Measurements from ENCODE around the gene VWA3B.
"Not testable (repeated sequence)": the region's sequence is repeated elsewhere in the genome, so short reads cannot be mapped to it uniquely, and the experiment has no call there.

The VWA3B gene

DNA sequence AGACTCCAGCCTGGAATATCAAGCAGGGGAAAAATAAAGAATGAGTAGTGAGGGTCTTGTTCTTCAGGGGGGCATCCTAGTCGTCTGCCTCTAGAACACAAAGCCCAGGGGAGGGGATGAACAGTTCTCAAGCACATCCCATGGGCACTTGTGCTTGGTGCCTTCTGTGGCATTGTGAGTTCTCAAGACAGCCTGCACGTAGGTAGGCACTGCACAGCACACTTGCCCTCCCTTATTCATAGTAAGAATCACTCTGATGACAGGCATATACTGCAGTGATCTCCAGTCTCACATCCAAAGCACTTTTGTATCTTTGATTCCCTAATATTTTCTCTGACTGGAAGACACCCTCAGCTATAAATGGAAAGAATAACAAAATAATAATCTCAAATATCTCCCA is 154.6 kb downstream of the VWA3B start:
- DNase-seq (ENCODE audit: low read depth in 2 of 2, low spot score in 1 of 2): no peak

DNA sequence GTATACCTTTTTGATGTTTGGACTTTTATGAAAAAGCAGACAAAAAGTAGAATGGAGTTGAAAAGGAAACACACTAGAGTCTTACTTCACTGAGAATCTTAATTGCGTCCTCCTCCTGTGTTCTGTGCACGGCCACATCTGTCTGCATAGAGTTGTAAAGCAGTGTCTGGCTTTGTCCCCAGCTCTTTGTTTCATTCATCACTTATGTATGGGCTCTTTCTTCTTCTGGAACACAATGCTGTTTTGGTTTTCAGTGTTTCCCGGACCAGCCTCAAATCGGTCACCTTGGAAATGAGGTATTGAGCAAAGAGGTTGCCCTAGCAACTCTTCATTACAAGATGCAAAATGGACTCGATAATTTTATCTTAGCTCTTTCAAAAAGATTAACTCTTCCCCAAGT is 155.0 kb downstream of the VWA3B start:
- no peak for DNase-seq (ENCODE audit: low read depth in 2 of 2, low spot score in 1 of 2)

DNA sequence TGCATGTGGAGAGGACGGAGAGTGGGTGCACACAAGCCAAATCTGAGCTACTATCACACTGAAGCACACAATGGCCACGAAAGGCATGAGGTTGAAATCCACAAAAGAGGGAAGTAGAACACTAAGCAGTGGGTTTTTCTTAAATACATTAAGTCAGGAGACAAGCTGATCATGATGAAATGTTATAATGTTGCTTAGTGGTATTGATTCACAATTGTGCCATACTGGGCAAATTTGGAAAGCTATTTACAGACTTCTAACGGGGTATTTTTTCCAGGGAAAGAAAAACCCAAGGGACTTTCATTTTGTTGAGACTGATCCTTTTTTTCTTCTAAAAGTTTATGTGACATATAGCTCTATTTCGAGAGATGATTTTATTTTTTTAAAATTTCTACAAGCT is 158.5 kb downstream of the VWA3B start:
- no peak for DNase-seq (ENCODE audit: low read depth in 2 of 2, low spot score in 1 of 2)

DNA sequence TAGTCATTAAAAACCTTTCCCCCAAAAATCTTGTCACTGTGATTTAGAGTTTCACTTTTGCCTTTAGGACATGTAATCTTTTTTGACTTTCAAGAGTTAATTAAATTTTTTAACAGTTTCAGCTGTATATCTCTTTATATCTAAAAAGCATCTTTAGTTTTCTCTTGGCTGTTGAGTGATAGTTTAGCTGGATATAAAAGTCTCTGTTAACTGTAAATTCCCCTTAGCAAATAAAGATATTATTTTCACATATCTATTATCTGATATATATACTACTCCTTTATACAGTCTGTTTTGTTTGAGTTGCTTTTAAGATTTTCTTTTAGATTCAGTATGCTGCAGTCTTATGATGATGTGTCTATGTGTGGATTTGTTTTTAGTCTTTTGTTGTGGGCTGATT is 160.4 kb downstream of the VWA3B start:
- DNase-seq (ENCODE audit: low read depth in 2 of 2, low spot score in 1 of 2): no peak

DNA sequence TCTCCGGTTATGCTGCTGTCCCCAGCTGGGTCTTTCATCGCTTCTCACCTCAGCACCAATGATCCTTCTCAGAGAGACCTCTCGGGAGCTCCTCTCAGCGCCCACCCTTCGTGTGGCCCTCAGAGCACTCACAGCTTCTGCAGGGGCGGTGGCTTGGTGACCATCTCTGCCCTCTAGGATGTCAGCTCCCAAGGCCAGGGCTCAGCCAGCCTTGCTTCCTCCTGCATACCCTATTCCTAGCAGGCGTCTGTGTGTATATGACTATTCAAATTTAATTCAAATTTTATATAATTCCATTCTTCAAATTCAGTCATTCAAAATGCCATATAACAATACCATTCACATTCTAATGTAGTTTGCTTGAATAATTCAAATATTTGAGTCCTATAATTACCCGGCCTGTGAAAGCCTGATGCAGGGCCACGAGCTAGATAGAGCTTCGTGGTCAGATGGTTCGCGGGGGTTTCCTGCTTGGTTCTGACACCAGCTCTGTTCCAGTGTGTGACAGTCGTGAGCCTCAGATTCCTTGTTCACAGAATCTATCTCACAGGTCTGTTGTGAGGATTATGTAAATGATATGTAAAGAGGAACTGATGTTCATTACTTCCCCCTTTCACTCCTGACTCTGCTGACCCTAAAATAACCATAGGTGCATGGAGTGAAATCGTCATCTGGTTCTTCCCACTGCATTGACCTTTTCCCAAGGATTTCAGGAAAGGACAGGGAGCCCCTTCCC is 165.2 kb downstream of the VWA3B start:
- no peak for DNase-seq (ENCODE audit: low read depth in 2 of 2, low spot score in 1 of 2)

DNA sequence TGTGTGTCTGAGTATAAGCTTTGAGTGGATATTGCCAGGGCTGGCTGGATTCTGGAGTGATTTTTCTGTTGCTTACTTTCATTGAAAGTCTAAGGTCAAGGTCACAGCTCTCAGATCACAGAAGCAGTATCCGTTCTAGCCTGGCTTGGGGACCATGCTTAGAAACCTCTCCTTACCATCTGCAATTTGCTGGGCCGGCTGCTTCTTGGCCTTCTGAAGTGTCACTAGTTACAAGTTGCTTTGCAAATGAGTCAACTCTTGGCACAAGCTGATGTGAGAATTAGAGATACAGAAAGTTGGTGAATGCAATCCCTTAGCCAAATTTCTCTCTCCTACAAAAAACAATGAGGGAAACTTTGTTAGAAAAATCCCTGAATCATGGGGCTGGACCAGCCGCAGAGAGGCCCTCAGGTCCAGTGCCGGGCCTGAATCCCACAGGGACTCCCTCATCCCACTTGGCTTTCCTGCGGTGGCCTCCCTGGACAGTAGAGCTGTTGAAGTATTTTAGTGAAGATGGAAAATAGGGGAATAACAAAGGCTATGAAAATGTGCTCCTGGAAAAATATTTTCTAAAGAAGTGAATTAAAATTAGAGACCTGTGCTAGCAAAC is 166.6 kb downstream of the VWA3B start:
- no peak for DNase-seq (ENCODE audit: low read depth in 2 of 2, low spot score in 1 of 2)

DNA sequence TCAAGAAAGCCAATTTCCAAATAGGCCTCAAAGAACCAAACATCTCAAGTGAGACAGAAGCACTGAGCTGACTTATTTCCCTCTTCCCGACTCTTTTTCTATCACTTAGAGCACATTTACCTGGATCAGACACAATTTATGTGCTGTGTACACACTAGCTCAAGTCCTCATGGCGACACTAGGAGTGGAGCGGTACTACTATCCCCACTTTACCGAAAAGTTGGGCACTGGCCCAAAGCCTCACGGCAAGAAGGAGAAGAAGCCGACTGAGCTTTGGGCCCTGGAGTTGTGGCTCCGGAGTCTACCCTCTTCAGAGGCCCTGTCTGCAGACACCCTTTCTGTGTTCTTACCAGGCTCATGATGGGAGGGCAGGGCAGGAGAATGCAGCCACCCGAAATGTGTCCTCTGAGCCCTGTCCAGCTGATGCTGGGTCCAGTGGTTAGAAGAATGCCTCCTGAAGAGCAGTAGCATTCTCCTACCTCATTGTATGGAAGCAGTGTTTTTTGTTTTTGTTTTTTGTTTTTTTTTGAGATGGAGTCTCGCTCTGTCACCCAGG is 167.6 kb downstream of the VWA3B start:
- no peak for DNase-seq (ENCODE audit: low read depth in 2 of 2, low spot score in 1 of 2)

DNA sequence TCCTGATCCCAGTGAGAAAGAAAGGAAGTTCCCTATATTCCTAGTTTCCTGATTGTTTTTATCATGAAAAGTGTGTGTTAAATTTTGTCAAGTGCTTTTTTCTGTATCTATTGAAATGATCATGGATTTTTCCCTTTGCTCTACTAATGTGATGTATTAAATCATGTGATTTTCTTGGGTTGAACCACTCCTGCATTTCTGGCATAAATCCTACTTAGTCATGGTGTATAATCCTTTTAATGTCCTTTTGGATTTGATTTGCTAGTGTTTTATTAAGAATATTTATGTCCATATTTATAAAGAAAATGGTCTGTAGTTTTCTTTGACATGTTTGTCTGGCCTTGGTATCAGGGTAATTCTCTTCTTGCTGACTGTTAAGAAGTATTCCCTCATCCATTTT is 171.9 kb downstream of the VWA3B start:
- no peak for DNase-seq (ENCODE audit: low read depth in 2 of 2, low spot score in 1 of 2)

DNA sequence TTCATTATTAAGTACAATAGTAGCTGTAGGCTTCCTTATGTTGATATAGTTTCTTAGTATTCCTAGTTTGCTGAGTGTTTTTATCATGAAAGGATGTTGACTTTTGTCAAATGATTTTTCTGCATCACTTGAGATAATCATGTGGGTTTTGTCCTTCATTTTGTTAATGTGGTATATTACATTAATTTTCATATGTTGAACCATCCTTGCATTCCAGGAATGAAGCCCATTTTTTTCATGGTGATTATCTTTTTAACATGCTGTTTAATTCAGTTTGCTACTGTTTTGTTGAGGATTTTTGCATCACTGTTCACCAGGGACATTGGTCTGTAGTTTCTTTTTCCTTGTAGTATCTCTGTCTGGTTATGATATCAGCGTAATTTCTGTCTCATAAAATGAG is 176.4 kb downstream of the VWA3B start:
- DNase-seq (ENCODE audit: low read depth in 2 of 2, low spot score in 1 of 2): no peak

DNA sequence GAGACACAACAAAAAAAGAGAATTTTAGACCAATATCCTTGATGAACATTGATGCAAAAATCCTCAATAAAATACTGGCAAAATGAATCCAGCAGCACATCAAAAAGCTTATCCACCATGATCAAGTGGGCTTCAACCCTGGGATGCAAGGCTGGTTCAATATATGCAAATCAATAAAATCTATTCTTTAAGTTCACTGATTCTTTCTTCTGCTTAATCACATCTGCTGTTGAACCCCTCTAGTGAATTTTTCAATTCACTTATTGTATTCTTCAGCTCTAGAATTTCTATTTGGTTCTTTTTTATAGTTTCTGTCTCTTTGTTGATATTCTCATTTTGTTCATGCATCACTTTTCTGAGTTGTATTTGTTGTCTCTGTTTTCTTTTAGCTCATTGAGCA is 181.3 kb downstream of the VWA3B start:
- DNase-seq (ENCODE audit: low read depth in 2 of 2, low spot score in 1 of 2): not testable (repeated sequence)

DNA sequence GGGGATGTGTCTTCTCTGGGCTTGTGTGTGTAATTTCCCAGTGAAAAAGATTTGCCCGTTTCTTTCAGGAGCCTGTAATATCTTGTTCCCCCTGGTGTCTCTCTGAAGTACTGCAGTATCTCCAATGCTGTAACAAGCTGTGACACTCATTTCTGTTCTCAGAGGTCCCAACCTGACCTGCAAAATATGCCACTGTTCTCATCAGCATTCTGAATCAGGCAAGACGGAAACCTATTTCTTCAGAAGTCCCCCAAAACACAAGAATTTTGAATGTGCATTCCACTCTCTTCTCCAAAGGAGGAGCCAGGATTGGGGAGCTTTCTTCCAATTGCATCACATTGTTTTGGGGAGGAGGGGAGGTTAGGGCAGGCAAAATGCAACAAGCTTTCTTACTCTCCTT is 182.3 kb downstream of the VWA3B start:
- no peak for DNase-seq (ENCODE audit: low read depth in 2 of 2, low spot score in 1 of 2)

DNA sequence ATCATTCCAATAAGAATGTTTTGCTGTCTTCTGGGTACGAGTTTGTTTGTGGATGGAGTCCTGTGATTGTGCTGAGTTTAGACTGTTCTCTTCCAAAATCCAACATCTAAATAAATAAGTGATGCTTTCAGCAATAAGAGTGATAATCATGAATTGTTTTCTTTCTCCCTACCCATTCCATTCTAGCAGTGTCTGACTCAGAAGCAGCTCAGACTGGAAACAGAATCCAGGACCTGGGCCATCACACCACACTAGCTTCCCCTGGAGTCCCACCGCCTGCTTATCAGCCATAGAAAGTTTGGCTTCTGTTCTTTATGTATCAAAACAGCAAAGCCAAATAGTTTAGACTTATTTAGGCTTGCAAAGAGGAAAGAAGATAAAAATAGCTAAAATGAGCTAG is 182.9 kb downstream of the VWA3B start:
- DNase-seq (ENCODE audit: low read depth in 2 of 2, low spot score in 1 of 2): no peak

DNA sequence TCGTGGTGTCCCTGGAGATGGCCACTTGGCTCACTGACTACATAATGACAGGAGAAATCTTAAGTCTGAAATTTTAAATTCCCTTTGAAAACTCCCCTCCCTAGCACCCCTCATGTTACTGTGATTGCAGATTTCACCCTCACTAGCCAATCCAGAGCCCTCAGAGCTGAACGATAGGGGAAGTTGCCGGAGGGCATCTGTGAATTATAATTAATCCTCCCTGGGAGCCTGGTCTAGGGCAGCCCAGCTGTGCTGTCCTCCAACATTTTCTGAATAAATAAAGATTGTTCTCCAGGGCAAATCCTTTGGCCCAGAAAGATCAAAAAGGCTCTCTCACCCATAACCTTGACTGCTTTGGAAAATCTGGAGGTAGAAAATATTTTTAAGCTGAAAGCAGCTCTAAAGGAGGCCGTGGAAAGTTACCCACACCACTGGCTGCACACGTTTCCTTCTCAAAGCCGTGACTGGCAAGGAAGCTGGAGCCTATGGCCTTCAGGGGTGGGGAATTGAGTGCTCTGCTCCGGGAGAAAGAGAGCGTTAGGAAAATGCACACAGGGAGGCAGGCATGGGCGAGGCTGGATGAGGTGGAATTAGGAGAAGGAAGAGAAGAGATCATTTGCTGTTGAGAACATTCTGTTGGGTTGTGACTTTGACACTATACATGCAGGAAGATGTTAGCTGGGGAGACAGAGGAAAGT is 190.3 kb downstream of the VWA3B start:
- DNase-seq (ENCODE audit: low read depth in 2 of 2, low spot score in 1 of 2): no peak

DNA sequence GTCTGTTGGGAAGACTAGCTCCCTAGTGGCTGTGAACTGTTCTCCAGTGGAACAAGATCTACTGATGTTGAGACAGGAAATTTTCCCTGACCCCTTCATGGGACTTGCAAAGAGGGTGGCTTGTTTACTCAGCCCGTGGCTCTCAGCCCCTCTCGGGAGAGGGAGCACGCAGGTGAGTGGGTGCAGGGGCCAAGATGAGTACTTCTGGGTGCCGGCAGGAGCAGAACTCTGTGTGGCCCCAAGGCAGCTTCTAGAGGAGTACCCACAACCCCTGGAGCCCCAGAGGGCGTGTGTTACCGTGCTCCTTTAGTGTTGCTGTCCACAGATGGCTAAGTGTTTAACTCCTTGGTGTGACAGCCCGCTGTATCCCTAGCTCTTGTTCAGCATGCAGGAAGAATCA is 191.1 kb downstream of the VWA3B start:
- no peak for DNase-seq (ENCODE audit: low read depth in 2 of 2, low spot score in 1 of 2)

DNA sequence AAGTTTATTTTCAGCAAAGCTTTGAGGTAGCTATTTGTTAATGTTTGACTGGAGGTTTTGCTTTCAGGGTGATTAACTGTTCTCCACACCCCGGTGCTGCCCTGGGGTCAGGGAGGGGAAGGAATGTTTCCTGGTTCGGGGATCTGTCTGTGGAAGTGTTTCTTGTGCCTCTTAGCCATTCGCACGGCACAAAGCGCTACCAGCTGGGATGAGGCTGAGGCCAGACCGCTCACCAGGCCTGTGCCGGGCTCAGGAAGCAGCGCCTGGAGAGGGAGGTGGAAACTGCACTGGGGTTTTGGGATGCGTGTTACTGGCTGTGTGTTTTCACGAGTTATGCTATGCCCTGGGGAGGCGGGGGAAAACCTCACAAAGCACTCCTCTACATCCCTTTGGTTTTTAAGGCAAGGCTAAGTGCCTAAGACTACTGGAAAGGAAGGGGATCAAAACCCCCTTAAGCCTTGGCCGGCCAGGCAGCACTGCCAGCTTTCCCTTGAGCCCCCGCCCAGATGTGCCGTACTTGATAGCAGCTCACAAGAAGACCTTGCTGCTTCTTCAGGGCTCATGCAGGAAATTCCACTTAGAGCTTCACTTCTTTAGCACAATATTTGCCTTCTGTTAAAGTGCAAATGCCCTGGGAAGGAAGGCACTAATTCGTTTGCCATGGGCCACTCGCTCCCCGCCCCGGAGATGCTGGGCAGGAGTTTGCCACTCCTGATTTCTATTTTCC is 193.6 kb downstream of the VWA3B start:
- DNase-seq (ENCODE audit: low read depth in 2 of 2, low spot score in 1 of 2): no peak

DNA sequence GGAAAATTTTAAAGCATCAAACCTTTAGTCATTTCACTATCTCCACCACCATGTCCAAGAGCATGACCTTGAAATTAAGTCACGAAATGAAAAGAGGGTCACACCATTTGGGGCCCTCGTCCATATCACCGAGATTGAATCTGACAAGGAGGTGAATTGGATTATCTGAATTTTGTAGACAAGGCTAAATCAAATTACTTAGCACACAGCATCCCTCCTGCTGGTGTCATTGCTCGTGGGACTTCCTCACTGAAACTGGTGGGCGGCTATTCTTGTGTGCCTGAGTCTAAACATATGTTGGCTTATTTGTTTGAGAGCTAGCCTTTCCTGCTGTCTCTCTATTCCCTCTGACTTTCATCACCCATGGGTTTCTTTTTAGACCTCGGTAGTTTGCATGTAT is 194.6 kb downstream of the VWA3B start:
- no peak for DNase-seq (ENCODE audit: low read depth in 2 of 2, low spot score in 1 of 2)

DNA sequence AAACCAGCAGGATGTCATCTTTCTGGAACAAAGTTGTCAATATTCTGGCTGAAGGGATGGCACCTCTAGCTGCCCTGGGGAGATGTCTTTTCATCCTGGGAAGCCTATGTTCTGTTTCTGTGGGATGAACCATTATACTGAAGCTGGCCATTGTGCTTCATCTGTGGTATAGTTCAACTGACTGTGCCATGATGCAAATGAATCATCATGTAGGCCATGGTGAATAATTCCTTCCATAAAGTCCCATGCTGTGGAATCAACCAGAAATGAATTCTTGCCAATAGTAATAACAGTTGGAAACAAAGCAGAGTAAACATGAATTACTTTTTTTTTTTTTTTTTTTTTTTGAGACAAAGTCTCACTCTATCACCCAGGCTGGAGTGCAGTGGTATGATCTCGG is 195.1 kb downstream of the VWA3B start:
- DNase-seq (ENCODE audit: low read depth in 2 of 2, low spot score in 1 of 2): no peak

DNA sequence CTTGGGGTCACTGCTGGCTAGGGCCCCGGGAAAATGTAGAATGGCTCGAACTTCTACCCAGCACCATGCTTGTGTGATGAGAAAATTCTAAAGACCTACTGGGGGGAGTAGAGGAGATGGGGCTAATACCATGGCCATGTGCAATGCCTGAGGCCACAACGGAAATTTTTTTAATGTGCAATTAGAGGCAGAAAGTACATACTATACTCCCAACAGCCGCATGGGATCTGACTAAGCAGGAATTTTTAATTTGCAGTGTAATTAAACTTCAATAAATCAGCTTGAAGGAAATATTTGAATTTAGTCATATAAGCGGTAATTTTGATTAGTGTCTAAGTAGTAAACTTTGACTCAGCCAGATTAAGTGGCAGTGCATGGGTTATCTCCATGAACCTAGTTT is 206.1 kb downstream of the VWA3B start:
- DNase-seq (ENCODE audit: low read depth in 2 of 2, low spot score in 1 of 2): no peak

DNA sequence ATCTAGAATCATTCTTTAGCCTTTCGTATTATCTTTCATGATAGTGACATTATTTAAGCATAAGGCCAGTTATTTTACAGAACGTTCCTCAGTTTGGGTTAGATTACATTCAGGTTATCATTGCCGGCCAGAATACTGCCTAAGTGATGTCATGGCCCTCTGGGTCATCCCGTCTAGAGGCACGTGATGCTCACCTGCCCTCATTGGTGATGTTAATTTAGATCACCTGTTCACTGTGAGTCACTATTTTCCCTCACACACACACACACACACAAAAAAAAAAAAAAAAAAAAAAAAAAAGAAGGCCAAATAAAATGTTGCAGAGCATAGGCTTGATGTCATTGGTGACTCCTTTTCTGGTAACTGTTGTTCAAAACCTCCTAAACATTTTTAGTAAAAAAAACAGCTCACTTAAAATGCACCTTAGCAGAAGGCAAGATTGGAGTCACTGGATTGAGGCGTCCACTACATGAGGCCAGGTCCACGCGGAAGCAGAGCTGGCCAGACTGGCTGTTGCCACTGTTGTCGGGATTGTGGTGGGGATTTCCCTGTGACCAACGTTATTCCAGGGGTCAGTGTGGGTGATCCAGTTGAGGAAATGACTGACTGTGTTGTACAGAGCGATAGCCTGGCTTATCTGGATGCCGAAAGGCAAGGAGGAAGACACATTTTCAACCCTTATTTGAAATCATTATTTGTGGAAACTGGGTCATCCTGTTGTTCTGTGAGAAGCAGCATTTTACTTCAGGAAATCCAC is 207.1 kb downstream of the VWA3B start:
- no peak for DNase-seq (ENCODE audit: low read depth in 2 of 2, low spot score in 1 of 2)

DNA sequence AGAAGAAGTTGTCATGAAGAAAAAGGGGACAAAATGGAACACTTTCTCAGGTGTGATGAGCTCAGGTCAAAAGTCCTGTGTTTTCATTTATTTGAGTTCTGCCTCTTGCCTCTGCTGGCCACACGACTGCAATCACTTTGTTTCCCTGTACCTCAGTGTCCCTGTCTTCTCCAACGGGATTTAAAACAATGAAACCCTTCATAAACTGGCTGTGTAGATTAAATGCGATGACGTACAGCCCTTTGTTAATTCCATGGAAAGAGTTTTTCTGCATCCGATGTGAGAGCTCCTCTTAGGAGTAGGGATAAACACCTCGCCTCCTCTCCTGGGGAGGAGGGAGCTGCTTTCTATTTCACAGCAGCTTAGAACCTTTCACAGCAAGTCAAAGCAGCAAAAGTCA is 207.7 kb downstream of the VWA3B start:
- DNase-seq (ENCODE audit: low read depth in 2 of 2, low spot score in 1 of 2): no peak

DNA sequence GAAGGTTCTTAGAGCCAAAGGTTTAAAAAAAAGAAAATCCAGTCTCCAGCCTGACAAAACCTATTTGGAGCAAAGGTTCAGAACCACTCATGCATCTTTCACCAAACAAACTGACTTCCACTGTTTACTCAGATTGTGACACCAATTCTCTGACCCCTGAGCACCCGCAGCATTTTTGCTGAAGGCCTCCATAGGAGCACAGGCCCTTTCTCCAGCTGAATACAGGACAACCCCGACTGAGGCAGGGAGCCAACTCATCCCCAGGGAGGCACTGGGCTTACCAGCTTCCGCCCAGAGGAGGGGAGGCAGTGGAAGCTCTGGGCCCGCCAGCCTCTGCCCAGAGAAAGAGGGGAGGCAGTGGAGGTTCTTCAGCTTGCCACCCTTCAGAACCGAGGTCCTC is 208.3 kb downstream of the VWA3B start:
- DNase-seq (ENCODE audit: low read depth in 2 of 2, low spot score in 1 of 2): no peak
